ENCODE data around the gene SMYD3. TPM values are rescaled to one million over a fixed set of nuclear protein-coding genes. Genes with fewer than 3 reads are reported as not detected.

Gene SMYD3
- total and polyA plus RNA-seq, 2 of the 4 experiments (the other 2 are of a cell fraction): 26.5 to 37.6 TPM

GRCh38 chr1:246041360-246041759 lies 465.7 kb downstream of the SMYD3 start:
- H3K27me3 ChIP-seq (ENCODE audit: control insufficient read depth, insufficient read depth, low read length): no peaks in the 10 kb centered on the region
- H3K14ac ChIP-seq (replicated peaks; ENCODE audit: low read depth, low read length): no peak overlapping the region
- no peak overlapping the region for H4K5ac ChIP-seq (ENCODE audit: low read depth, low read length)
- H3K23ac ChIP-seq (ENCODE audit: low read depth, low read length): no peak overlapping the region
- no peak overlapping the region for H3K4ac ChIP-seq (ENCODE audit: low read depth, low read length)
- no peak overlapping the region for H2BK20ac ChIP-seq (ENCODE audit: low read depth, low read length)
- no peak overlapping the region for H4K91ac ChIP-seq (ENCODE audit: insufficient read depth, low read depth, low read length)
- no peak overlapping the region for H2BK120ac ChIP-seq (ENCODE audit: low read depth, low read length)
- WGBS, 2 experiments (ENCODE audit: extremely low coverage in 2 of 2, insufficient read length in 1 of 2): no CpG with 5 or more reads among the region's 5 CpGs
- no peak overlapping the region for H3K18ac ChIP-seq (ENCODE audit: low read depth, low read length)
- BruUV-seq (replicated peaks): no TSS peak
- H2BK15ac ChIP-seq (ENCODE audit: low read depth, low read length): no peak overlapping the region
- TF ChIP-seq MAZ (IDR thresholded peaks at IDR 0.05; ENCODE audit: borderline replicate concordance, low read depth, low read length): no peak
- TF ChIP-seq CEBPB (IDR thresholded peaks at IDR 0.05; ENCODE audit: low read depth, low read length): no peak
- TF ChIP-seq RFX5 (IDR thresholded peaks at IDR 0.05; ENCODE audit: low read depth, low read length): no peak
- TF ChIP-seq NFE2L2 (IDR thresholded peaks at IDR 0.05; ENCODE audit: low read depth, low read length): no peak
- TF ChIP-seq RAD21 (IDR thresholded peaks at IDR 0.05; ENCODE audit: low read length): no peak
- no peak for TF ChIP-seq SMC3 (IDR thresholded peaks at IDR 0.05; ENCODE audit: low read depth, low read length)
- no peak for TF ChIP-seq POLR2A (IDR thresholded peaks at IDR 0.05; ENCODE audit: low read depth, low read length)
- TF ChIP-seq RCOR1 (IDR thresholded peaks at IDR 0.05; ENCODE audit: insufficient replicate concordance, low read length): no peak
- TF ChIP-seq USF2 (IDR thresholded peaks at IDR 0.05; ENCODE audit: low read depth, low read length): no peak
- TF ChIP-seq BHLHE40 (IDR thresholded peaks at IDR 0.05; ENCODE audit: low read depth, low read length): no peak
- TF ChIP-seq FOS (IDR thresholded peaks at IDR 0.05; ENCODE audit: low read depth, low read length): no peak
- no peak for TF ChIP-seq ELK1 (IDR thresholded peaks at IDR 0.05; ENCODE audit: borderline replicate concordance, low read depth, low read length)
- no peak for TF ChIP-seq CTCF (conservative IDR thresholded peaks at IDR 0.05; ENCODE audit: low read depth, low read length)
- no peak for TF ChIP-seq CHD1 (IDR thresholded peaks at IDR 0.05; ENCODE audit: low read depth, low read length)
- no peak for TF ChIP-seq MAFK (IDR thresholded peaks at IDR 0.05; ENCODE audit: low read depth, low read length)
- no peak for TF ChIP-seq MXI1 (IDR thresholded peaks at IDR 0.05; ENCODE audit: borderline replicate concordance, low read depth, low read length)
- no peak overlapping the region for H4K8ac ChIP-seq (ENCODE audit: low read depth in 2 of 2, low read length in 2 of 2)
- POLR2A ChIA-PET (ENCODE audit: unreplicated experiment): no interaction called here
- no peaks in the 10 kb centered on the region for H3K4me1 ChIP-seq (ENCODE audit: control insufficient read depth, insufficient read depth, low read length)
- no peaks in the 10 kb centered on the region for H3K36me3 ChIP-seq (ENCODE audit: control insufficient read depth, insufficient read depth, low read length)
- no peaks in the 10 kb centered on the region for H3K9me1 ChIP-seq (ENCODE audit: insufficient read depth, low read length)
- no peak overlapping the region for H3K4me3 ChIP-seq (ENCODE audit: insufficient read depth, low read depth, low read length)
- H2BK5ac ChIP-seq (ENCODE audit: low read depth, low read length, poor library complexity, severe bottlenecking): no peak overlapping the region
- H3K4me2 ChIP-seq (ENCODE audit: low read depth, low read length): no peak overlapping the region
- CTCF ChIA-PET: no interaction called here
- intact Hi-C loops (cut with micrococcal nuclease): no loop called here
- H4K20me1 ChIP-seq (ENCODE audit: insufficient read depth, low read length): no peaks in the 10 kb centered on the region
- ATAC-seq (ENCODE audit: low read depth) (no peak), DNase-seq (no peak)
- in situ Hi-C loops (cut with MboI; ENCODE audit: low sequenced_read_pairs): no loop called here
- H3K56ac ChIP-seq (ENCODE audit: extremely low read depth, insufficient read depth, low read length): no peak overlapping the region
- dilution Hi-C loops (cut with HindIII; ENCODE audit: low sequenced_read_pairs, unreplicated experiment): no loop called here
- no peak overlapping the region for H3K9ac ChIP-seq (ENCODE audit: low read depth, low read length)
- H2AK5ac ChIP-seq (ENCODE audit: low read depth, low read length): no peak overlapping the region
- H2AK9ac ChIP-seq (replicated peaks; ENCODE audit: low read depth, low read length, poor library complexity): no peak overlapping the region
- H2AFZ ChIP-seq (replicated peaks; ENCODE audit: low read length, poor library complexity): no peak overlapping the region
- H3K27ac ChIP-seq (ENCODE audit: insufficient read depth, low read length): no peak overlapping the region
- no peaks in the 10 kb centered on the region; a peak in 1 of 4 replicates for H3K79me1 ChIP-seq (ENCODE audit: low read depth in 1 of 2, low read length in 2 of 2)
- no peaks in the 10 kb centered on the region for H3K9me3 ChIP-seq (ENCODE audit: control insufficient read depth, insufficient read depth, low read length)
